PFSK-1 (cell line): Measurements from ENCODE around the gene FGF4.

Source experiments
- POLR2AphosphoS5 ChIP-seq: IDR thresholded peaks from 2 replicates; pipeline ENCODE4 v1.6.1; 2012; ENCODE audit warnings: low read depth, mild to moderate bottlenecking, control low read depth, low read length, moderate library complexity
- SIN3A ChIP-seq: IDR thresholded peaks from 2 replicates; pipeline ENCODE4 v1.6.1; 2012; ENCODE audit warnings: mild to moderate bottlenecking, low read length, moderate library complexity, borderline replicate concordance; ENCODE audit not compliant: insufficient read depth

DNA sequence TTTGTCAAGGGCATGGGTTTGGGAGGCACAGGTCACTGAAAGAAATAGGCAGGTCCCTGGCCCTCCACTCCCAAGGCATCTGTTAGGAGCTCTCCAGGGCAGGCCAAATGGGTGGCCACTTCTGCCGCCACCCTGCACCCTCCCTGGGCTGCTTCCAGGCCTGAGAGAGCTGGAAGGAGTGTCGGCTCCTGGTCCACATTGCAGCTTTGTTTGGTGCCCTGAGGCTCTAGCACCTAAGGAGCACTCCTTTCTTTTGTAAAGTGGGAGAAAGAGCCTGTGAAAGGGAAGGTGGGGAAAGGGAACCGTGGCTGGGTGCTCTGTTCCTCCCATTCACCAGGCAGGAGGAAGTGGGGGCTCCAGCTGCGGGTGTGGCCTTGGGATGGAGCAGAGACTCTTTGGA lies 12.3 kb upstream of the FGF4 start:
- TF ChIP-seq POLR2AphosphoS5 (no peak), SIN3A (no peak)
